ENCODE measurements around the gene ABCC5.

- no peak for TF ChIP-seq POLR2A (IDR thresholded peaks at IDR 0.05)
- TF ChIP-seq, protein P1, sequence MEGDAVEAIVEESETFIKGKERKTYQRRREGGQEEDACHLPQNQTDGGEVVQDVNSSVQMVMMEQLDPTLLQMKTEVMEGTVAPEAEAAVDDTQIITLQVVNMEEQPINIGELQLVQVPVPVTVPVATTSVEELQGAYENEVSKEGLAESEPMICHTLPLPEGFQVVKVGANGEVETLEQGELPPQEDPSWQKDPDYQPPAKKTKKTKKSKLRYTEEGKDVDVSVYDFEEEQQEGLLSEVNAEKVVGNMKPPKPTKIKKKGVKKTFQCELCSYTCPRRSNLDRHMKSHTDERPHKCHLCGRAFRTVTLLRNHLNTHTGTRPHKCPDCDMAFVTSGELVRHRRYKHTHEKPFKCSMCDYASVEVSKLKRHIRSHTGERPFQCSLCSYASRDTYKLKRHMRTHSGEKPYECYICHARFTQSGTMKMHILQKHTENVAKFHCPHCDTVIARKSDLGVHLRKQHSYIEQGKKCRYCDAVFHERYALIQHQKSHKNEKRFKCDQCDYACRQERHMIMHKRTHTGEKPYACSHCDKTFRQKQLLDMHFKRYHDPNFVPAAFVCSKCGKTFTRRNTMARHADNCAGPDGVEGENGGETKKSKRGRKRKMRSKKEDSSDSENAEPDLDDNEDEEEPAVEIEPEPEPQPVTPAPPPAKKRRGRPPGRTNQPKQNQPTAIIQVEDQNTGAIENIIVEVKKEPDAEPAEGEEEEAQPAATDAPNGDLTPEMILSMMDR (IDR thresholded peaks at IDR 0.05): no peak
Observed at GRCh38 chr3:184011230-184011876, 6.3 kb downstream of the ABCC5 start.

All from tibial nerve (tissue), 3 donors.